Stimulated activated CD4-positive, alpha-beta T cell treated with anti-CD3 and anti-CD28 coated beads, Interleukin-4, amount 100 ng/mL, for 1 hour (primary cell): ENCODE results near the gene TDRKH.
A peak's percentile ranks its signal among the peaks of the same experiment; 100 is the strongest.
"Not testable (repeated sequence)": the region's sequence is repeated elsewhere in the genome, so short reads cannot be mapped to it uniquely, and the experiment has no call there.

ENCODE experiments used
- DNase-seq: peaks from one replicate; pipeline ENCODE4 v3.0.0-alpha.2; 2020

TDRKH gene

DNA sequence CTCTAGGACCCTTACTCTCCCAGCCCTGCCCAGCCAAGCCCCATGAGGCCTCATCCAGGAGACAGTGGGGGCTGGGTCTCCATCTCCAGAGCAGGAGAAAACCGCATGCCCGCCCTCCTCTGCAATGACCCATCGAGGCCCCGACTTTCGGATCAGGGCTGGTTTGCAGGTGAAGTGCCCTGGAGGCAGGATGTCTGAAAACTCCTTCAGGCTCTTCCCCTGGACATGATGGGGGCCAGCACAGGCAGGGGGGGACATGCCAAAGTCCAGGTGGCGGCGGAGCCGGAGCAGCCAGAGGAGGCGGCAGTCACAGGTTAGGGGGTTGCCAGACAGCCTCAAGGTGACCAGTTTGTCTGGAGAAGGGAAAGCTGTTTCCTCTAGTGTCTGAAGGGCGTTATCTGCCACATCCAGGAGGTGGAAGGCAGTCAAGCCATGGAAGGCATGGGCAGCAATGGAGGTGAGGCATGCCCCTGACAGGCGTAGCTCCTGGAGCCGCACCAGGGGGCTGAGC, 11.1 kb upstream of the TDRKH start:
- no peak for DNase-seq

DNA sequence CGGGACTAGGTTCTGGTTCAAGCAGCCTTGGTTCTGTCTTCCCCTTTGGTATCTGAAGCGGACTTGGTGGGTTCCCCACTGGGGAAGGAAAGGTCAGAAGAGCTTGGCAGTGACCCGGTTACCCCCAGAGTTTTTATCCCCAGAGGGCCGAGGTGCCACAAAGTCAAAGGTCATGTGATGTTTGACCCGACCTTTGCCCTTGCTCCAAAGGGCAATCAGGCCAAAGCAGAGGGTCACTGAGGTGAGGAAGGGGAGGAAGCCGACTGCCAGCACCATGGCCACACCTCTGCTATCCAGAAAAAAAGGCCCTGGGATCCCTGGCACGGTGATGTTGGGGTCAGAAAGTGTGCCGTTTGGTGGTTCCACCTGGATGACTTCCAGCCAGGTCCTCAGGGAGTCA, 10.5 kb upstream of the TDRKH start:
- no peak for DNase-seq

GRCh38 chr1:151799179-151800022, 9.1 kb upstream of the TDRKH start:
- no peak for DNase-seq

DNA sequence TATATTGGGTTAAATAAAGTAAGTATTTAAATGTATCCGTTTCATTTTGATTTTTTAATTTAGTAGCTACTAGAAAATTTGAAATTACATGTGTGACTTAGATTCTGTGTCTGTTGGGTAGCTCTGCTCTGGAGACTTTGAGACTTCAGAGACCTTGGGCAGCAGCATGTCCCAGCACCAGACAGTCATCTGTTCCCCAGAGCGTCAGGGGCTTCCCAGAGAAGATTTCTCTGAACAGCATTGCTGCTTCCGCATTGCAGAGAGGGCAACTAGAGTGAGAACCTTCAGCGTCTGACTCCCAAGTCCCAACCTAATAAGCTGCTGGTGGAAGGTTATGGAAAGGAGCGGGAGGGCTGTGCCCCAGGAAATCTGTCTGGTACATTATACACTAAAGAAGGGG, 8.3 kb upstream of the TDRKH start:
- no peak for DNase-seq

GRCh38 chr1:151790940-151791651, 796 bp upstream of the TDRKH start:
- peak; percentile 6 for DNase-seq

- DNase-seq = no peak
Observed at GRCh38 chr1:151787689-151788088, 2.6 kb downstream of the TDRKH start.

DNA sequence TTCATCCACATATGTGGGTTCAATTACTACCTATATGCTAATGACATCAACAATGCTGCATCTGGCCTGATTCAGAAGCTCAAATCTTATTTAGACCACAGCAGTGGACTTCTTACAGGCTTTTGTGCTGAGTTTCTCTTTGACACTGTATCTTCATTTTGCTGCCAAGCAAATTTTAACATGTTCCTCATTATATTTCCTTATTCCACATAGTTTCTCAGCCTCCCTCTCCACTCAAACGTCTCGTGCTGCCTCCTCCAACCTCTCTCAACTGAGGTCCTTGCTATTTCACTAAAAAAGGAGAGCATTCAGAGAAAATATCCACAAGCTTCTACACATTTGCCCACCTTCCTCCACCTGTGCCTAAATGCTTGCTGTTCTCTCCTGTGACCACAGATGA, 6.5 kb downstream of the TDRKH start:
- DNase-seq = no peak

DNA sequence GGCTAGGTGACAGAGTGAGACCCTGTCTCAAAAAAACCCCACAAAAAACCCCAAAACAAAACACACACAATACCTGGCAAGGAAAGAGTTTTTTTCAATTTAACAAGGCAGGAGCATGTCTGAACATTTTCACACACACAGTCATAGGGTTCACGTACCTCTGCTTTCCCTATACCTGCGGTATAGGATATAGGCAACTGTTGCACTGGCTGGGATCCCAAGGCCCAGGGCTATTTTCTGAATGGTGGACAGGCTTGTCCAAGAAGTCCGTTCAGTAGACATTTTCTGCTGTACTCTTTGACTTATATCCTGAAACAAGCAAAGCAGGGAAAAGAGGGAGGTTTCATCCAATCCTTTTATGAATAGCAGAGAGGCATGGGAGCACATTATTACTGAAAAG, 7.6 kb downstream of the TDRKH start:
- DNase-seq = no peak

DNA sequence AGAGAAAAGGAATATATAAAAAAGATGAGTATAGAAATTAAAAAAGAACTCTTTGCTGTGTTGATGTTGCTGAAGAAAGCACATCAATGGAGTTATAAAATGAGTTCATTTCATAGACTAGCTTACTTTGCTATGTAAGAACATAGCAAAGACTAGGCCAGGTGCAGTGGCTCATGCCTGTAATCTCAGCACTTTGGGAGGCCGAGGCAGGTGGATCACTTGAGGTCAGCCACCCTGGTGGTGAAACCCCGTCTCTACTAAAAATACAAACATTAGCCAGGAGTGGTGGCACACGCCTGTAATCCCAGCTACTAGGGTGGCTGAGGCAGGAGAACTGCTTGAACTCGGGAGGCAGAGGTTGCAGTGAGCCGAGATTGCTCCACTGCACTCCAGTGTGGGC, 8.3 kb downstream of the TDRKH start:
- DNase-seq = not testable (repeated sequence)

DNA sequence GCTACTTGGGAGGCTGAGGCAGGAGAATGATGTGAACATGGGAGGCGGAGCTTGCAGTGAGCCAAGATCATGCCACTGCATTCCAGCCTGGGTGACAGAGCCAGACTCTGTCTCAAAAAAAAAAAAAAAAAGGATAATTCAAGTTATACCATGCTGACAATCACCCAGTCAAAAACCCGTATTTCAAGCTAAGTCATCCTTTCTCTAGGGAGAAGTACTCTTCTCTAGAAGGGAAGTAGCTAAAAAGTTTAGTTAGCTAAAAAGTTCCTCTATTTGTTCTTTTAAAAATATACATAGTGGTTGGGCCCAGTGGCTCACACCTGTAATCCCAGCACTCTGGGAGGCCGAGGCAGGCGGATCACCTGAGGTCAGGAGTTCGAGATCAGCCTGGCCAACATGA, 9.6 kb downstream of the TDRKH start:
- not testable (repeated sequence) for DNase-seq

DNA sequence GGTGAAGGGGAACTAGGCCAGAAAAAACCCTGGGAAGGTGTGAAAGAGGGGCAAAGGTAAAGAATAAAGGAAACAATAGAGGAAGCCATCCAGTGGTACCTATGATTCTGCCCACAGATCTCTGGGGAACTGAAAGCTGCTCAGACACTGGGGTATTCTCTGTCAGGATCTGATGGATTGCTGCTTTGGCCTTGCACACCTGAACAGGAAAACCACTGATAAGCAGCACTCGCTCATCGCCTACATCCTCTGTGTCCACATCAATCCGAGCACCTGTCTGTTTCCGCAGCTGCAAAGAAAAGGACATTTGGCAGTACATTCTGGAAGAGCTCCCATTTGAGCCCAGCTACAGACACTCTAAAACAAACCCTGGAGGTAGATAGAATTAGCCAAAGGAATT, 10.4 kb downstream of the TDRKH start:
- no peak for DNase-seq

- DNase-seq = no peak
Observed at GRCh38 chr1:151777317-151777716, 13.0 kb downstream of the TDRKH start.

DNA sequence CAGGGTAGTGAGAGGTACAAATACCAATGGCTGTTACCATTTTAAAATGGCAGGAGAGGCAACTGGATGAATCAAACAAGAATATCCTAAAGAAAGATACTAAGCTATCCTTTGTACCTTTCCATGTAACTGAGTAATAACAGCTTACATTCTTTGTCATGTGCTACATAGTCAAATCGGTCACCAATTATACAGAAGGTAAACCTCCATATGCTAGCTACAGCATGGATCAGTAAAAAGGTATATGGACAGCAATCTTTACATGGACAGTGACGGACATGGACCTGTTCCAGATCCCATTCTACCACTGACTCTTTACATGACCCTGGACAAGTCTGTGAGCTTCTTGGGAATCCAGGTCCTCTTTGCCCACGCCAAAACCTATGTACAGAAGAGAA, 13.6 kb downstream of the TDRKH start:
- no peak for DNase-seq

DNA sequence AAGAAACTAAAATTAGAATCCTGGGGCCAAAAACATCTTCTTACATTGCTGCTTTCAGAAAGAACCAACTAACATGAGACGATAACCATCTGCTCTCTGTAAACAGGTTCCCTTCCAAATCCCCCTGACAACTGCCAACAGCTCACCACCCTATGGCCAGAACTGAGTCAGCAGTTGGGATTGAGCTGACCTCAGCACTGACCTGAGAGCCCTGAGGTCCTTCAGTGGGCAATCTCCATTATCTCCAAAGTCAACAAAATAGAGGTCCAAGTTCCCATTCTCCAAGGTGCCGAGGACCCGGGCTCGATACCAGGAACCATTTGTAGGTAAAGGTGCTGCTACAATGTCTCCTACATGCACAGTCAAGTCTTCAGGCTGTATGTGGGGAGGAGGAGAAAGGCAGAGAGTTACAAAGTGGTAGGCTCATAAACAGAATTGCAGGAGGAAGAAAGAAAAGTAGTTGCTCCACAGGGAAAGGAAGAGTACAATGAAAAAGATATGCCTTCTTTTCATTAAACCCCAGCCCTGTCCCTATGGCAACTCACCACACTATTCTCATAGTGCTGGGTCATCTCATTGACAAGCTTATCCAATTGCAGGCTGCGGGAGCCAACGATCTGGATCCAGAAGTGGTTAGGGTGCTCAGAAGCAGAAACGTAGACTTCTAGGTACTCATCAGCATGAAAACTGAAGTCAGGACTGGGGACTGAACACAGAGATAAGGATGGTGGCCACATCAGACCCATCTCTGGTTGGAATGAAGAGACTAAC, 14.2 kb downstream of the TDRKH start:
- no peak for DNase-seq

- no peak for DNase-seq
Observed at GRCh38 chr1:151774256-151774922, 15.9 kb downstream of the TDRKH start.

DNA sequence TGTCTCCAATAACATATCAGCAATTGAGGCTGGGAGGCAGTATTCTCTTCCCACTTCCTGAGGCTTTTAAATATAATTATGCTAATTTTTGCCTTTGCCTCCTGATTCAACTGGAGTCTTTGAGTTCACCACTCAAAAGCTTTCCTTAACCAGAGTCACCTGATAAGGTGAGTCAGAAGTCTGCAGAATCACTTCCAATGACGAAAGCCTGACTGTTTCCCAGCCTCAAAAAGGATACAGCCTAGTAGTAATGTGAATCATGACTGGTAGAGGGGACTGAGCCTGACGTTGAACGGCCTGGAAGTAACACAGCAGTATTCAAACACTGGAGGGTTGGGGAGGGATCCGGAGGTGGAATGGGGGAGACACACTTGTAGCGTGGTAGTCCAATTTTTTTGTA, 16.6 kb downstream of the TDRKH start:
- DNase-seq = no peak

- not testable (repeated sequence) for DNase-seq
Observed at GRCh38 chr1:151769270-151769669, 21.0 kb downstream of the TDRKH start.

- DNase-seq = not testable (repeated sequence)
Observed at GRCh38 chr1:151768351-151769066, 21.8 kb downstream of the TDRKH start.

DNA sequence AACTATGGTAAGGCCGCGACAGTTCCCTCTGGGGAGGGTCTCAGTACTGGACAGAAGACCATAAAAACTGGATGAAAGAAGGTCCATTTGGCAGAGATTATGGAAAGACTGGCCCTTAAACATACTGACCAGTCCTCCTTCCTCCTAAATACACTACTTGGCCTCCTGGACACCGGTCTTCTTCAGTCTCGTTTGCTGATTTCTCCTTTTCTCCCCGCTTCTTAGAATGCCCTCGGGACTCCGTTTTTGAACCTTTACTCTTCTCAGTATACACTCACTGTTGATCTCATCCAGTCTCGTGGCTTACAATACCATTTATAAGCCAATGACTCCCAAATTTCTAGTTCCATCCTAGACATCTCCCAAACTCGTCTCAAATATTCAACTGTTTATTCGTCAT, 26.3 kb downstream of the TDRKH start:
- no peak for DNase-seq

DNA sequence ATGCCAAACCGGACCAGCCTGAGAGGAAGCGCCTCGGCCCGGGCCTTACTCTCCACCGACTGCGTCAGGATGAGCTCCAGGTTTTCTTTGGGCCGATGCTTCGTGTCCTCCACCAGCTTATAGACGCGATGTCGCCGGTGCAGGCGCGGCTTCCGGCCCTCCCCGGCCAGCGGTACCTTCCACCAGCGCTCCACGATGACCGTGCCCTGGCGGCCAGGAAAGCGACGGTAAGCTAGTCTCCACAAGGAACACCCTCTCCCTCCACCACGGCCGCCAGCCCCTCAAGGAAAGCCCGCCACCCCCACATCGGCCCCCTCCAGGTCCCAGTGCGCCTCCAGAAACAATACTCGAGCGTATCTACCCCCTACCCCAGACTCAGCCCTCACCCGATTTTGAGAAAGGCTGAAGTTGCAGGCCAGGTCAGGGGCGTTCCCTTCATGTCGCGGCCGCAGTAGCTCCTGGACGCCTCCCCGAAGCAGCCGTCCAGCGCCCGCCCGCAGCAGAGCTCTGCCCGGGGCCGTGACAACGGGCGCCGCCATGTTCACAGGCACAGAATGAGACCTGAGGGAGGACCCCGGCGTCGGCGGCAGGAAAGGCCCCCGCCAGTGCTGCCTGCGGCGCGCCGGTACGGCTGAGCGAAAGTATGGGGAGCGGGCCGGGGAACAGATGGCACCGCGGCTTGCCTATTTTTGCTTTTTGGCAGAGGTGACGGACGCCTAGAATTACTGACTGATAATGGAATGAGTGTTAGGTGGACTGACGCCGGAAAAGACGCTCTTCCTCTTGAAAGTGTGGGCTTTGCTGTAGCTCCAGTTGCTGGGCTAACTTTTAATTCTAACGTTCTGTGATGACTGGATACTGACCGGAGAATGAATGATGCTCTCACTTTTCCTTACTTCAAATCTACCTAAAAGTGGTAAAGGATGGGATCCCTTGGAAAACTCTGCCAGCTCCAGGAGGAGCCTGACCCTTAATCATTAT, 27.1 kb downstream of the TDRKH start, which contains the start of gene MRPL9:
Gene MRPL9, minus strand, starts transcription at position 556 of the 981 bp plus-strand sequence. Its CDS starts 17 bp downstream, at position 539.
- DNase-seq = peak; percentile 87
